IPS-NIHi7 (cell line): ENCODE measurements around the gene FAM83C.

Source experiments
- DNase-seq: peaks from one replicate; pipeline ENCODE4 v3.0.0; 2012; ENCODE audit warnings: mixed read lengths; ENCODE audit errors: extremely low spot score

Gene FAM83C

DNA sequence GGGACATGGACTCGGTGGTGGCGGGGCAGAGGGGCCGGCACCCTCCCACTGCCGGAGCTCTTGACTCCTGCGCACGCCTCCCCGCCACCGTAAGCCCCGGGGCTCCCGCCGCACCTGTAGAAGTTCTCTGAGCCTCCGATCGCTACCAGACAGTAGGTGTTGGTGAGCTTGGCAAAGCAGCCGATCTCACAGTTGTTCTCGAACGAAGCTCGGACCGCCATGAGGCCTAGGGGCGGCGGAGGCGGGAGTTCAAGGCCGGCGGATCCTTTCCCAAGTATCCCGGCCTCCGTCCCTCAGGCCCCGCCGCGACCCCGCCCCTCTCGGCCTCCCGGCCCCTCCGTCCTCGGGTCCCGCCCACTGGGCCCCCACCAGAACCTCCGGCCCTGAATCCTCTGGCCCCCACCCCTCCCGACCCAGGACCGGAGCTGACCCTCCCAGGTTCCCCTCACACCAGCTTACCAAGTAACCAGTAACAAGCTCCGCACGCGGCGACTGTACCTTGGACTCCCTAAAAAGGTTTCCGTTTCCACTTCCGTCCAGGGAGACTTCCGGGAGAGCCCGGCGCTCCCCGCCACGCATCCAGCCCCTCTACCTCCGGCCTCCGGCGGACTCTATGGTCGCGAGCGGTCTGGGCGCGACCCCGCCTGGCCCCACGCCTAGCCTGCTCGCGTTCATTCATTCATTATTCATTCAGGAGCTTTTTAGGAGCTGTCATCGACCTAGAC, 7.8 kb downstream of the FAM83C start, which contains the start of gene EIF6:
EIF6 (minus strand) TSS at position 506 of the 725 bp plus-strand sequence; CDS start at position 221, 285 bp downstream.
- DNase-seq = peak; percentile 92

DNA sequence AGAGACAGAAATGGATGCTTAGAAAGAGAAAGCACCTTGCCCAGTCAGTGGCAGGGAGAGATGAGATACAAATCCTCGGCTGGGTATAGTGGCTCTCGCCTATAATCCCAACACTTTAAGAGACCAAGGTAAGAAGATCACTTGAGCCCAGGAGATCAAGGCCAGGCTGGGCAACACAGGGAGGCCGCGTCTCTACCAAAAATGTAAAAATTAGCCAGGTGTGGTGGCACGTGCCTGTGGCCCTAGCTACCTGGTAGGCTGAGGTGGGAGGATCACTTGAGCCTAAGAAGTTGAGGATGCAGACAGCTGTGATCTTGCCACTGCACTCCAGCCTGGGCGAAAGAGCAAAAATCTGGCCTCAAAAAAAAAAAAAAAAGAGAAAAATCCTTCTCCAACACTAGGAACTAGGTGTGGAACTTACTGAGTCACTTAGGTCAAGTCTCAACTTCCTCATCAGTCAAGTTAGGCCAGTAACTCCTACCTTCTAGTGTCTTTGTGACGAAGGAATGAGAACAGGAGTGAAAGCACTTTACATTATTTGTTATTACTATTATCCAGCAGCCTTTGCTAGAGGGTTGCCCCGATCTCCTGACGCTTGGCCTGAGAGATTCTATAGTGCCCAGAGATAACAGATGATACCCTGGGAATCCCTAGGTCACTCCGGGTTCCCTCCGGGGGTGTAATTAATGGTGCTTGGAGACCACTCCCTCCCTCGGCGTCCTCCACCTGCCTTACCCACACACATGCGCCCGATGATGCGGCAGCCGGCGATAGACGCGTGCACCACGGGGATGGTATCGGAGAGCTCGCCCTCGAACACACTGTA, 8.6 kb downstream of the FAM83C start:
- no peak for DNase-seq

DNA sequence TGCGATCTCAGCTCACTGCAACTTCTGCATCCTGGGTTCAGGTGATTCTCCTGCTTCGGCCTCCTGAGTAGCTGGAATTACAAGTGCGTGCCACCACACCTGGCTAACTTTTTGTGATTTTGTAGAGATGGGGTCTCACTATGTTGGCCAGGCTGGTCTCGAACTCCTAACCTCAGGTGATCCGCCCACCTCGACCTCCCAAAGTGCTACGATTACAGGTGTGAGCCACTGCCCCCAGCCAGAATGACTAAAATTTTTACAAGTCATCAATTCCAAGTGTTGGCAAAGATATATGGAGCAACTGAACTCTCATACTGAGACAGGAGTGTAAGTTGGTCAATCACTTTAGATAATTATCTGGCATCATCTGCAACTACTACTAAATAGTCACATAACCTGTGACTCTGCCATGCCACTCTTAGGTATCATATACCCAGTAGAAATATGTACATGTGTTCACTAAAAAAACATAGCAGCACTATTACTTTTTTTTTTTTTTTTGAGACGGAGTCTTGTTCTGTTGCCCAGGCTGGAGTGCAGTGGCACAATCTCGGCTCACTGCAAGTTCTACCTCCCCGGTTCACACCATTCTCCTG, 10.6 kb downstream of the FAM83C start:
- DNase-seq = no peak

DNA sequence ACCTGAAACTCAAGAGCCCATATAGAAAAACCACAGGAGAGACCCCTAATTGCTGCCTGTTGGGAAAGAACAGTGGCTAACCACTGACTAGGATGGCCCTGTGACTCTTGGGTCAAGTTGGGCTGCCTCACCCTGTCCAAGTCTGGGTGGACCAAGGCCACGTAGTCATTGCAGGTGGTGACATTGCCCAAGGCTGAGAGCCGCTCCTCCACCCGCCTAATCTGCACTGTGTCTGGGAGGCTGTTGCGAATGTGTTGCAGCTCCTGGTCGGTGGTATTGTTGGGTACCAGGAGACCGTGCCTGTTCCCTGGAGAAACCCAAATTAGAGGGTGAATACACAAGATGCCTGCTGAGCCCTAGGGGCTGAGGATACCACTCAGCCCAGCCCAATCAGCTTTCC, 11.7 kb downstream of the FAM83C start:
- no peak for DNase-seq

DNA sequence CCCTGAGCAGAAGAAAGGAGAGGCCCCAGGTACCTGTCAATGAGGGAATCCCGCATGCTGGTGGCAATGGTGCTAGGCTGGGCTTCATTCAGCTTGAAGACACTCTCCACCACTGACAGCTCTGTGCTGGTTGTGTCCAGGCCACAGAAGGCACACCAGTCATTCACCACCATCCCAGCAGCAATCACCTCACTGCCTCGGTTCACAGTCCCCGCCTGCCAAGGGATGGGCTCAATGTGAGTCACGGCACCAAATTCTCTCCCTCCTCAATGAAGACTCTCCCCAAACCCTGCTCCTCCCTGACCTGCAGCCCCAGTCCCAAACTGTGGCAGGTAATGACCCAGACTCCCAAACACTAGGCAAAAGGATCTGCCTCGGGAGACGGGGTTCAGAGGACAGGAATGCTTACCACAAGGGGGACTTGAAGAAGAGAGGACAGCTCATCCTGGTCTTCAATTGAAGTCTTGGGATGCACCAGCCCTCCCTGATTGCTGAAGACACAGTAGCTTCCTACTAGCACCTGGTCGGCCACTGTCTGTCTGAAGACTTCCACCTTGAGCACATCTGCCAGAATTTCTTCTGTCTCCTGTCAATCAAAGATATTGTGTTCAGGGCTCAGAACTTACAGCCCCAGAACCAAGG, 12.6 kb downstream of the FAM83C start:
- DNase-seq = no peak

DNA sequence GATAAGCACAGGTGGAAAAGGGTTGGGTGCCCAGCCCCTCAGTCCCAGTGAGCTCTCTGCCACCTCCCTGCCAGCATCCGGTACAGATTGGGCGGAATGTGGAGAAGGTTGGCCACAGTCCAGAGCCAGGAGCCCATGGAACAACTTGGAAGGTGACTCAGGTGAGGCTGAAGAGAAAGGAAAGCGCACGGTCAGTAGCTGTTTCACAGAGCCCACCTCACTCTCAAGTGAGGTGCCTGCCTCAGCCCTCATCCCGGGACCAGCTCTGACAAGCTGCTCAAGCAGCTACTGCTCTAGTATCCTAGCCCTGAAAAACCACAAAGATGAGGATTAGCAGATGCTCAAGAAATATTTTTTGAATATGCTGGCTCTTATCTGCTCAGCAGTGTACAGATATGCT, 13.2 kb downstream of the FAM83C start:
- DNase-seq = no peak

DNA sequence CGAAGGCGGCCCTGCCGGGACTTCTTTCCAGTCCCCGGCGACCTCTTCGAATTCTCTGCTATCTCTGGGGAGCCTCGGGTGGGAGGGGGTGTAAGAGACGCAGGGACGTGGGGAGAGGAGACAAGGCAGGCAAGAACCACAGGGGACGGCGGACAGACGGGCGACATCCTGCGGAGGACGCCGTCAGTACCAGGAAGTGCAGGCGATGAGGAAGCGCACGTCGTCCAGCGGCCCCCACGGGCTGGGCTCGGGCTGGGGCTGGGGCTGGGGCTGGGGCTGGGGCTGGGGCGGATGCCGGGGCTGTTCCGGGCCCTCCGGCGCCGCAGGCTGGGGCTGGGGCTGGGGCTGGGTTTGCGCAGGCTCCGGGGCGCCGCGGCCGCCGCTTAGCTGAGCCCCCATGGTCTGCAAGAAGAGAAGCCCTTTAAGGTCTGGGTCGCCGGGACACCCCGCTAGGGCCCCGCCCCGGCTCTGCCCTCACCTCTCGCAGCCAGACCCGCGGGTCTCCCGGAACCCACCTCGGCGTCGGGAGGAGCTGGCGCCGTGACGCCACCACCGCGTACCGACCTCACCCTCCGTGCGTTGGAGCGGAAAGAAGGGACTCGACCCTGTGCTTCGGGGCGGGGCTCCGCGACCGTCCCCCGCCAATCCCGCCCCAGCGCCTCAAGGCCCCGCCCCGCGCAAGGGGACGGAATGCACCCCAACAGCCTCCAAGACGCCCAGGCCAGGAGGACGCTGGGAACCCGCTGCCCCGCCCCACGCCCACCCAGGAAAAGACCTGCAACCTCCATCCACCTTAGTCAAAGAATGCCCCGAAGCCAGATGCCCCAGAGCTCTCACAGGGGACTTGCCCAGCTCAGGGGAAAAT, 14.5 kb downstream of the FAM83C start, which contains the start of gene MMP24OS:
MMP24OS (minus strand) TSS at position 592 of the 865 bp plus-strand sequence; CDS start at position 399, 193 bp downstream.
- peak; percentile 96 for DNase-seq

DNA sequence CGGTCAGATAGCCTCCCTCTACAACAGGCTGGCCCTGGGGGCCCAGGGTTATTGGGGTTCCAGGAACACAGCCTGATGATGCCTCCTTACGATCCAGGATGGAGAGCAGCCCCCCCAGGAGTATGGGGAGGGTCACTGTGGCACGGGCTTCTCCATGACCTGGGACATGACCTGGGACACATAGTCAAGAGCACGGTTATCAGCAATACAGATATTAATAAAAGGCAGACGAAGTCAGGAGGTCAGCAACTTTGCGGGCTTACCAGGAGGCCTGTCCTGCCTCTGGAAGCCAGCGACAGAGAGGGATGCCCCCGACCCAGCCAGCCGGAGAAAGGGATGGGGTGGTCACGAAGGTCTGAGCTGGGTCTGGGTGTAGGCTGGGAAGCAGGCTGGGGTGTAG, 15.1 kb downstream of the FAM83C start:
- DNase-seq = no peak

DNA sequence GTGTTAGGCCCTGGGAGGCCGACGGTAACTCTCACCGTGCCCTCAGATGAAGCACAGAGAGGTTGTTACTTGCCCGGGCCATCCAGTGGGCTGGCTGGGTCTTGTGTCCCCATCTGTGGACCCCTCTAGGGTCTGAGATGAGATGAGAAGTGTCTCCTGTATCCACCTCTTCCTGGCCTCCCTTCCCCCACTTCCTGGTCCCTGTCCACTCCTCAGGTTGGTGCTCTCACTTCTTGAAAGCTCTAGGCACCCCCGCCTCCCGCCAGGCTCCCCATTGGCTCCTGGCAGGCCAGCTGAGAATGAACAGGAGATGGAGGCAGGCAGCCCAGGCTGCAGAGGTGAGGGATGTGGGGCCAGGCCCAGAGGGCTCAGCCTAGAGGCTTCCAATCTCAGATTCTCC, 15.8 kb downstream of the FAM83C start:
- no peak for DNase-seq

DNA sequence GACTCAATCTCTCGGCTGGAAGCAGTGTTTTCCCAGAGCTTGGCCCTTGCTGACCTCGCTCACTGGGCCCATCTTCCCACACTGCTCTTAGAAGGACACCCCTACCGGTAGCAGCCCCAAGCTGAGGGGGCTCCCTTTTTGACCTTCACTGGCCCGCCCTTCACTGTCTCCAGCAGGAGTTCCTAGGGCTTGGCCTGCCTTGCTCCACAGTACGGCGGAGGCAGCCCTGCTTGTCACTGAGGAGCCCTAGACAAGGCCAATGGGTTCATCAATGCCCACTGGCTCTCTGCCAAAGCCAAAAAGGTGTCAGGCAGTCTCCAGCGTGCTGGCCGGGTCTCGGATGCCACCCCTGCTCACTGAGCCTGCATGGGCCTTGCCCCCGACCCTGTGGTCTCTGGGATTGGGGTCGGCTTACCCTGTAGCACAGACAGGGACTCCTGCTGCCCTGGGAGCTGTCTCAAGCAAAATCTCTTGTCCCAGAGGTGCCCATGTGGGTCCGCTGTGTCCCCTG, 16.4 kb downstream of the FAM83C start:
- DNase-seq = no peak

DNA sequence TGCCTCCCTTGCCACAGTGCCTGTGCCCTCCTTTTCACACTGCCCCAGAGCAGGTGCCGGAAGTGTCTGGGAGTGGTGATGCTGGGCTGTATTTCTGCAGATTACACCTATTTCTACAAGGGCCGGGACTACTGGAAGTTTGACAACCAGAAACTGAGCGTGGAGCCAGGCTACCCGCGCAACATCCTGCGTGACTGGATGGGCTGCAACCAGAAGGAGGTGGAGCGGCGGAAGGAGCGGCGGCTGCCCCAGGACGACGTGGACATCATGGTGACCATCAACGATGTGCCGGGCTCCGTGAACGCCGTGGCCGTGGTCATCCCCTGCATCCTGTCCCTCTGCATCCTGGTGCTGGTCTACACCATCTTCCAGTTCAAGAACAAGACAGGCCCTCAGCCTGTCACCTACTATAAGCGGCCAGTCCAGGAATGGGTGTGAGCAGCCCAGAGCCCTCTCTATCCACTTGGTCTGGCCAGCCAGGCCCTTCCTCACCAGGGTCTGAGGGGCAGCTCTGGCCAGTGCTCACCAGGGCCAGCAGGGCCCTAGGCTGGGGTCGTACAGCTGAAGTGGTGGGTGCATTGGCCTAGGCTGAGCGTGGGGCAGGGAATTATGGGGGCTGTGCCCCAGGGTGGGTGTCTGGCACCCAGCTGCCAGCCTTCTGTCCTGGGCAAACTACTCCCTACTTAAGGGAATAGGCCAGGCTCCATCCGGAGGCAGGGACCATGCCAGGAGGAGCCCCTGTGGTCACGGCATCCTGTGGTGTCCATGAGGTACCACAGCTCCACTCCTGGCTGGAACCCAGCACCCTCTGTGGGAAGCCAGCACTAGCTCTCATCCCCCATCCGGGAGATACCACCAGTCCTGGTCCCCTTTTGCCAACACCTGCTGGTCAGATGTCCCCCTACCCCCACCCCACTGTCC, 17.8 kb downstream of the FAM83C start:
- DNase-seq = no peak

DNA sequence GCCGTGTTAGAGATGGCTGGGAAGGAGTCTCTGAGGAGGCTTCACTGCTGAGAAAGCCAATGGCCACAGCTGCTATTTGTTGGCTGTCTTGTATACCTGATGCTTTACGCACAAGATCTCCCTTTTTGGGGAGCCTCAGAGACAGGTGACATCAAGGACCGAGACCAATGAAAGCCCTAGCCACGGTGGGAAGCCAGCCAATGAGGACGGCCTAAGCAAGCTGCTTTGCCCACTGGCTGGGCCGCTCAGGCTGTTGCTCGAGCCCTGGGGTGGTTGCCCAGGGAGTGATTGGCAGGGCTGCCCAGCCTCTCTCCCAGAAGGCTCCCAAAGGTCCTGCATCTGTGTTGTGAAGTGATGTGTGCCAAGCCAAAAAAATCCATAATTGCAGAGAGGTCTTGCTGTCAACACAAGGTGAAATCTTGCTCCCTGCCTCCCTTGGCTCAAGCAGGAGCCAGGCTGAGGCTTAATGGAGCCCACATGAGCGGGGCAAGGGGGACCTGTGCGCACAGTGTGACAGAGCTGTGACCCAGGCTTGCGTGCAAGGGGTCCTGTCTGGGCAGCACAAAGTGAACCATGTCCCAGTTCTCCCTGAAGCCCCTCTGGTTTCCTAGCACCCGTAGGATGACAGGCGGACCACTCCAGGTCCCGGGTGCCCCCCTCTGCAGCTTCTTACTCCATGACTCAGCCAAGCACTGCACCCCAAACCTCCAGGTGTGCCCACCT, 18.6 kb downstream of the FAM83C start:
- DNase-seq = peak; percentile 37

DNA sequence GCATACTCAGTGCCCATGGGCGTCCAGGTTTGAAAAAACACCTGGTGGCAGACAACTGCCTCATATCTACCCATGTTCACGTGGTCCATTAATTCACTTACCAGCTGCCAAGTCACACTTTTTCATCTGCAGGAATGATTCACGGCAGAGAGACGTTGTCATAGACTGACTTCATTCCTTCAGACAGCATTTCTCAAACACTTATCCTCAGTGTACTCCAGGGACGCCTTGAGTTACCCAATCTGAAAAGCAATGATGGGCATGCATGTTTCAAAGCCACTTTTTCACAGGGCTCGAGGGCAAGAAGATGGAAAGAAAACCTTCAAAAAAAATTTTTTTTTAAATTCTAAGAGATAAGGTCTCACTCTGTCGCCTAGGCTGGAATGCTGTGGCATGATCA, 20.3 kb downstream of the FAM83C start:
- no peak for DNase-seq

DNA sequence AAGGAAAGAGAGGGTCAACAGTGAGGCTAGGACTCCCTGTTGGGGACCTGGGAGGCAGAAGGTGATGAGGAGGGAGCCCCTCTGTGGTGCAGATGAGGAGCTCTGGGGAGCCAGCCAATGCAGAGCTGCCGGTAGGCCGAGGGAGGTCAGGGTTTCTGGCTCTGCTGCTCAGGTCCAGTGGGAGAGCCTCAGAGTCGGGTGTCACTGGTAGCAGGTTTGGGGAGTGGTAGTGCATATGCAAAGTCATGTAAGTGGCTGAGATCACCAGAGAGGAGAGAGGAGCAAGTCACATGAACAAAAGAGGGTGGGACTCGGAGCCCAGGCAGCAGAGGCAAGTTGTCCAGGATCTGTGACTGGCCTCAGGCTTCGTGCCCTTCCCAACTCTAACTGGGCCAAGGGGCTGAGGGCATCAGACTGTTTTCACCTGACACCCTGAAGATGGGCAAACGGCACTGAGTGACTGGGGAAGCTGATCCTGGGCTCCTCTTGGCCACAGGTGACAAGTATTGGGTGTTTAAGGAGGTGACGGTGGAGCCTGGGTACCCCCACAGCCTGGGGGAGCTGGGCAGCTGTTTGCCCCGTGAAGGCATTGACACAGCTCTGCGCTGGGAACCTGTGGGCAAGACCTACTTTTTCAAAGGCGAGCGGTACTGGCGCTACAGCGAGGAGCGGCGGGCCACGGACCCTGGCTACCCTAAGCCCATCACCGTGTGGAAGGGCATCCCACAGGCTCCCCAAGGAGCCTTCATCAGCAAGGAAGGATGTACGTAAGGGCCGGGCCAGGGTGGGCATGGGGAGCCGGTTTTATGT, 20.9 kb downstream of the FAM83C start:
- DNase-seq = no peak

DNA sequence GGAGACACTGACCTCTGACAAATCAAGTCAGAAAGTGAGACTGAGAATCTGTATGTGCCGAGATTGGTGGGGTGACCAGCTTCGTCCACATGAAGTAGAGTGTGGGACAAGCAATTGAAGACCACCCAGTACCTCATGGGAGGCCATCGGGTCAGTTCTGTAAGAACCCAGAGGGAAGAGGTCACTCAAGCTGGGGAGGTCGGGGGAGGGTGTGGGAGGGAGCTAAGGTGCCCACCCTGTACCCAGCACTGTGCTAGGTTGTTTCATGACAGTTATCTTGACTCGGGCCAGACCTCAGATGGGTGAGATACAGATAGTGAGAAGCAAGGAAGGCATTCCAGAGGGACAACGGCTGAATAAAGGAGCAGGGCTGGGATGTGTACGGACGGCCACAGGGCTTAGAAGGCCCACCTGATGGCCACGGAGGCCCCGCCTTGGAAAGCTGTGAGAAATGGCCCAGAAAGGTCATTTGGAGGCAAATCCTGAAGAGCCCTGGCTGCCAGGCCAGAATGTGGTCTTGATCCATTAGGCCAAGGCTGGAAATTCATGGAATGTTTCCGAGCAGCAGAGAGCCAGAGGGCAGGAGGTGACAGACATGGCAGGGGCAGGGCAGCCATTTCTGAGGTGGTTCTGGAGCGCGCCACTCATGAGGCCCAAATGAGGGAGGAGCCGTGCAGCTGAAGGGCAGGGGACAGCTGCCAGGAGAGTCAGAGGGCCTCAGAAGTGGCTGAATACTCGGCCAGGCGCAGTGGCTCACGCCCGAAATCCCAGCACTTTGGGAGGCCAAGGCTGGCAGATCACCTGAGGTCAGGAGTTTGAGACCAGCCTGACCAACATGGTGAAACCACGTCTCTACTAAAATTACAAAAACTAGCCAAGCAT, 22.0 kb downstream of the FAM83C start:
- DNase-seq = no peak

DNA sequence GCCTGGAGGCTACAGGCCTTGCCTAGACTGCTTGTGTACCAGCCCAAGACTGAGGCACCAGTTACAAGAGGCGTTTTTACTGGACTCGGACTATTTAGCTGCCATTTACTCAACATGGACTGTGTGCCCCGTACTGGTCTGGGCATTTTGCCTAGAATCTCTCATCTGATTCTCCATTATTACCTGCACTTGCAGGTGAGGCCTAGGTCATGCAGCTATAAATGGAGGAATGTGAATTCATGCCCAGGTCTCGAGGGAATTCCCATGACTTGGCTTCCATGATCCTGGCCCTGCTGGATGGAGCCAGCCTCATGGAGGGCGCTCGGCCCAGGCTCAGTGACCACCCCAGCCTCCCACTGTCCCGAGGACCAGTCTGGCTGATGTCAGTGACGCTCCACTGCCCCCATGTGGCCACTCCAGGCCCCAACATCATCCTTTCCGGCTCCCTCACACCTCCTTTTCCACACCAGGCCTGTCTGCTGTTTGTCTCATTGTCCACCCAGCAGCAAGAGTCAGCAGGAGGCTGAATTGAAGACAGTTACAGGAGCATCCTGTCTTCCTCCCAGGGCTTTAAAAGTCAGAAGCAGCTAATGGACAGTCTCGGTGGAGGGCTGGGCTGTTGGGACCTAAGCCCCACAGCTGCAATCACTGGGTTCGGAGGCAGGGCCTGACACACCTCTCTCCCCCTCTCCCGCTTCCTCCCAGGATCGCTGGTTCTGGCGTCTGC, 23.0 kb downstream of the FAM83C start:
- peak; percentile 85 for DNase-seq

DNA sequence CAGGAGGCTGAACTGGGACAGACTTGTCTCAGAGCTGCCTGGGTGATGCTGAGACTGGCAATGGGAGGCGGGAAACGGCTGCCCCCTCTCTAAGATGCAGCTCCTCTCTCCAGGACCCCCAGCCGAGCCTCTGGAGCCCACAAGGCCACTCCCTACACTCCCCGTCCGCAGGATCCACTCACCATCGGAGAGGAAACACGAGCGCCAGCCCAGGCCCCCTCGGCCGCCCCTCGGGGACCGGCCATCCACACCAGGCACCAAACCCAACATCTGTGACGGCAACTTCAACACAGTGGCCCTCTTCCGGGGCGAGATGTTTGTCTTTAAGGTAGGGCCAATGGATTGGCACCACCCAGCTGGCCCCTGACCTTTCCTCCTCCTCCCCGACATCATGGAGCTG, 25.1 kb downstream of the FAM83C start:
- DNase-seq = no peak
